HepG2 (cell line): Measurements from ENCODE around the gene CES3. TPM values are rescaled to one million over a fixed set of nuclear protein-coding genes. Genes with fewer than 3 reads are reported as not detected.

ENCODE experiments used
- NFYB ChIP-seq: sonication (generic); formaldehyde crosslinking; IDR thresholded peaks from 2 replicates; pipeline ENCODE4 v1.4.0; 2020; ENCODE audit warnings: missing genetic modification reagents
- POLR2G ChIP-seq: fragments of 200-400 bp; formaldehyde crosslinking; IDR thresholded peaks from 2 replicates; pipeline ENCODE4 v1.6.1; 2018; ENCODE audit warnings: mild to moderate bottlenecking, low read depth, low read length, moderate library complexity
- RARG ChIP-seq: sonication (generic); formaldehyde crosslinking; IDR thresholded peaks from 2 replicates; pipeline ENCODE4 v1.4.0; 2020; ENCODE audit warnings: low read depth, mild to moderate bottlenecking, missing genetic modification reagents
- RFX3 ChIP-seq: IDR thresholded peaks from 2 replicates; pipeline ENCODE4 v1.6.1; 2016; ENCODE audit warnings: missing biosample characterization, missing genetic modification reagents
- SMAD1 ChIP-seq: sonication (generic); formaldehyde crosslinking; IDR thresholded peaks from 2 replicates; pipeline ENCODE4 v1.4.0; 2020; ENCODE audit warnings: missing genetic modification reagents, low read depth, mild to moderate bottlenecking, borderline replicate concordance
- SP4 ChIP-seq: sonication (generic); formaldehyde crosslinking; IDR thresholded peaks from 2 replicates; pipeline ENCODE4 v1.8.1; 2023; ENCODE audit warnings: mild to moderate bottlenecking, missing genetic modification reagents
- STAT5B ChIP-seq: sonication (generic); formaldehyde crosslinking; IDR thresholded peaks from 2 replicates; pipeline ENCODE4 v1.4.0; 2020; ENCODE audit warnings: missing genetic modification reagents
- YEATS4 ChIP-seq: sonication (generic); formaldehyde crosslinking; IDR thresholded peaks from 2 replicates; pipeline ENCODE4 v1.4.0; 2020; ENCODE audit warnings: missing genetic modification reagents, borderline replicate concordance
- ZNF3 ChIP-seq: IDR thresholded peaks from 2 replicates; pipeline ENCODE4 v1.7.0; 2017; ENCODE audit warnings: inconsistent platforms
- ZNF567 ChIP-seq: sonication (generic); formaldehyde crosslinking; IDR thresholded peaks from 2 replicates; pipeline ENCODE4 v1.8.1; 2023; ENCODE audit warnings: mild to moderate bottlenecking, missing genetic modification reagents, borderline replicate concordance
- ZNF674 ChIP-seq: sonication (generic); formaldehyde crosslinking; IDR thresholded peaks from 2 replicates; pipeline ENCODE4 v1.5.0; 2020; ENCODE audit warnings: low read depth, mild to moderate bottlenecking, missing genetic modification reagents
- ZNF75D ChIP-seq: sonication (generic); formaldehyde crosslinking; IDR thresholded peaks from 2 replicates; pipeline ENCODE4 v1.8.1; 2023; ENCODE audit warnings: missing genetic modification reagents, mild to moderate bottlenecking, borderline replicate concordance
- ZNF766 ChIP-seq: sonication (generic); formaldehyde crosslinking; IDR thresholded peaks from 2 replicates; pipeline ENCODE4 v1.5.0; 2020; ENCODE audit warnings: missing genetic modification reagents, borderline replicate concordance
- ZNF841 ChIP-seq: sonication (generic); formaldehyde crosslinking; IDR thresholded peaks from 2 replicates; pipeline ENCODE4 v1.8.1; 2023; ENCODE audit warnings: missing genetic modification reagents, borderline replicate concordance
- polyA plus RNA-seq, 8 experiments: library from polyadenylated mRNA; depleted of rRNA in 3 of 8; stranded (reverse) in 7 of 8; unstranded in 1 of 8; fragments of >200 nt; fragmentation: Illumina TruSeq in 4 of 8; extraction: Trizol in 4 of 8; gene quantifications; 2 replicates each; pipeline versions ENCODE4 v1.2.1 to v1.2.3, GENCODE V29; 2011 to 2016; ENCODE audit warnings: low read depth in 4 of 8, missing spikeins in 1 of 8, mixed read lengths in 1 of 8; ENCODE audit not compliant: insufficient read depth in 1 of 8
- total RNA-seq, 5 experiments: library from RNA; depleted of rRNA; stranded (reverse); fragments of >200 nt; fragmentation: Illumina TruSeq; extraction: Trizol; gene quantifications; 2 replicates each; pipeline ENCODE4 v1.2.3, GENCODE V29; 2016; ENCODE audit warnings: low read depth in 1 of 5
- TF ChIP-seq, protein P1 (sequence below), 2 experiments: sonication (generic) in 1 of 2; formaldehyde crosslinking in 1 of 2; IDR thresholded peaks; 2 replicates each; pipeline versions ENCODE4 v1.4.0 to v1.6.1; 2018 to 2020; ENCODE audit warnings: missing genetic modification reagents in 2 of 2, borderline replicate concordance in 1 of 2, low read depth in 1 of 2, mild to moderate bottlenecking in 1 of 2, missing biosample characterization in 1 of 2
- TF ChIP-seq, protein P2 (sequence below): sonication (generic); formaldehyde crosslinking; IDR thresholded peaks from 2 replicates; pipeline ENCODE4 v1.8.1; 2023; ENCODE audit warnings: mild to moderate bottlenecking, moderate library complexity, missing genetic modification reagents
- TF ChIP-seq, protein P3 (sequence below): sonication (generic); formaldehyde crosslinking; IDR thresholded peaks from 2 replicates; pipeline ENCODE4 v1.4.0; 2020; ENCODE audit warnings: missing genetic modification reagents
- TF ChIP-seq, protein P4 (sequence below): IDR thresholded peaks from 2 replicates; pipeline ENCODE4 v1.4.0; 2020; ENCODE audit warnings: mild to moderate bottlenecking, missing genetic modification reagents

The CES3 gene
- total and polyA plus RNA-seq, 2 of the 13 experiments (the other 11 are each of a cell fraction or from before 2014, with no cell fraction given): 6.6 to 17.4 TPM

DNA sequence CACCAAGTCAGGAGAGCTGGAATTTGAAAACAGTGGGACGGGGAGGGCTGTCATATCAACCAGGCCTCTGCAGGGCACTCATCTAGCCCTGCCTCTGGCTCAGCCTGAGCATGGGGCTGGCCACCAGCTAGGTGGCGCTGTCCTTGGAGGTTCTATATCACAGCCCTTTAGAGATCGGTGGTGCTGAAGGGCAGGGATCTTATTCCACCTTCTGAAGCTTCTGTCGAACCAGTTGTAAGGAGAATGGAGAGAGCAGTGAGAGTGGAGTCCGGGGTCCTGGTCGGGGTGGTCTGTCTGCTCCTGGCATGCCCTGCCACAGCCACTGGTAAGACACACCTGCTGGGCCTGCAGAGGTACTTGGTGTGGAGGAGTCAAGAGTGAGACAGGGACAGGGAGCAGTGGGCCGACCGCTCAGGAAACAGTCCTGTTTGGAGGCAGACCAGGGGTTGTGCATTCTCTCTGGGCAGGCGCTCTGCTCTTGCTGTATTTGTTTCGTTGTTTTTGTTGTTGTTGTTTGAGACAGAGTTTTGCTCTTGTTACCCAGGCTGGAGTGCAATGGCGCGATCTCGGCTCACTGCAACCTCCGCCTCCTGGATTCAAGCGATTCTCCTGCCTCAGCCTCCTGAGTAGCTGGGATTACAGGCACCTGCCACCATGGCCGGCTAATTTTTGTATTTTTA, at the start of gene CES3 (continued):
- TF ChIP-seq POLR2G (peak; percentile 67), ZNF674 (CRISPR knock-in tag) (no peak), SMAD1 (0 out of 2 replicates have a peak, but pooled peaks have one; percentile 63), ZNF75D (CRISPR knock-in tag) (no peak), RFX3 (CRISPR knock-in tag) (no peak), ZNF3 (CRISPR knock-in tag) (no peak), NFYB (CRISPR knock-in tag) (peak; percentile 40; the same call in 1 of the 2 replicates), RARG (CRISPR knock-in tag) (0 out of 2 replicates have a peak, but pooled peaks have one; percentile 75), STAT5B (CRISPR knock-in tag) (no peak), ZNF841 (CRISPR knock-in tag) (no peak), ZNF766 (no peak), SP4 (peak; percentile 74; the same call in 1 of the 2 replicates), YEATS4 (CRISPR knock-in tag) (peak; percentile 71; the same call in 1 of the 2 replicates), ZNF567 (CRISPR knock-in tag) (peak; percentile 72; the same call in 1 of the 2 replicates)
- TF ChIP-seq, protein P1, sequence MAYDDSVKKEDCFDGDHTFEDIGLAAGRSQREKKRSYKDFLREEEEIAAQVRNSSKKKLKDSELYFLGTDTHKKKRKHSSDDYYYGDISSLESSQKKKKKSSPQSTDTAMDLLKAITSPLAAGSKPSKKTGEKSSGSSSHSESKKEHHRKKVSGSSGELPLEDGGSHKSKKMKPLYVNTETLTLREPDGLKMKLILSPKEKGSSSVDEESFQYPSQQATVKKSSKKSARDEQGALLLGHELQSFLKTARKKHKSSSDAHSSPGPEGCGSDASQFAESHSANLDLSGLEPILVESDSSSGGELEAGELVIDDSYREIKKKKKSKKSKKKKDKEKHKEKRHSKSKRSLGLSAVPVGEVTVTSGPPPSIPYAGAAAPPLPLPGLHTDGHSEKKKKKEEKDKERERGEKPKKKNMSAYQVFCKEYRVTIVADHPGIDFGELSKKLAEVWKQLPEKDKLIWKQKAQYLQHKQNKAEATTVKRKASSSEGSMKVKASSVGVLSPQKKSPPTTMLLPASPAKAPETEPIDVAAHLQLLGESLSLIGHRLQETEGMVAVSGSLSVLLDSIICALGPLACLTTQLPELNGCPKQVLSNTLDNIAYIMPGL (CRISPR knock-in tag; IDR thresholded peaks at IDR 0.05; ENCODE audit: borderline replicate concordance in 1 of 2, low read depth in 1 of 2): peak; percentile 99
- TF ChIP-seq, protein P2, sequence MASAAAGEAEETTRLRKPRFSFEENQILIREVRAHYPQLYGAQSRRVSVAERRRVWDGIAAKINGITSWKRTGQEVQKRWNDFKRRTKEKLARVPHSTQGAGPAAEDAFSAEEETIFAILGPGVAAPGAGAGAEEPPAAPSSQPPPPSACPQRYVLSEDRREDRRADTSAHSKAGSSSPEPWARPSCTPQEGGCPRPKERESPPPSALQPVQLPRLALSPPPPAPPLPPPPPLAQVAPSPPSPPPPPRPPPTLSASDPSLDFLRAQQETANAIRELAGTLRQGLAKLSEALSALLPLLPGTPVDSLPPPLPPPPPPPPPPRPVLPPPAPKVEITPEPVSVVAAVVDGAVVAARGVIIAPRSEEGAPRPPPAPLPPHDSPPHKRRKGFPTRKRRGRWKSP: 0 out of 2 replicates have a peak, but pooled peaks have one; percentile 40
- TF ChIP-seq, protein P3, sequence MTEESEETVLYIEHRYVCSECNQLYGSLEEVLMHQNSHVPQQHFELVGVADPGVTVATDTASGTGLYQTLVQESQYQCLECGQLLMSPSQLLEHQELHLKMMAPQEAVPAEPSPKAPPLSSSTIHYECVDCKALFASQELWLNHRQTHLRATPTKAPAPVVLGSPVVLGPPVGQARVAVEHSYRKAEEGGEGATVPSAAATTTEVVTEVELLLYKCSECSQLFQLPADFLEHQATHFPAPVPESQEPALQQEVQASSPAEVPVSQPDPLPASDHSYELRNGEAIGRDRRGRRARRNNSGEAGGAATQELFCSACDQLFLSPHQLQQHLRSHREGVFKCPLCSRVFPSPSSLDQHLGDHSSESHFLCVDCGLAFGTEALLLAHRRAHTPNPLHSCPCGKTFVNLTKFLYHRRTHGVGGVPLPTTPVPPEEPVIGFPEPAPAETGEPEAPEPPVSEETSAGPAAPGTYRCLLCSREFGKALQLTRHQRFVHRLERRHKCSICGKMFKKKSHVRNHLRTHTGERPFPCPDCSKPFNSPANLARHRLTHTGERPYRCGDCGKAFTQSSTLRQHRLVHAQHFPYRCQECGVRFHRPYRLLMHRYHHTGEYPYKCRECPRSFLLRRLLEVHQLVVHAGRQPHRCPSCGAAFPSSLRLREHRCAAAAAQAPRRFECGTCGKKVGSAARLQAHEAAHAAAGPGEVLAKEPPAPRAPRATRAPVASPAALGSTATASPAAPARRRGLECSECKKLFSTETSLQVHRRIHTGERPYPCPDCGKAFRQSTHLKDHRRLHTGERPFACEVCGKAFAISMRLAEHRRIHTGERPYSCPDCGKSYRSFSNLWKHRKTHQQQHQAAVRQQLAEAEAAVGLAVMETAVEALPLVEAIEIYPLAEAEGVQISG: peak; percentile 98
- TF ChIP-seq, protein P4, sequence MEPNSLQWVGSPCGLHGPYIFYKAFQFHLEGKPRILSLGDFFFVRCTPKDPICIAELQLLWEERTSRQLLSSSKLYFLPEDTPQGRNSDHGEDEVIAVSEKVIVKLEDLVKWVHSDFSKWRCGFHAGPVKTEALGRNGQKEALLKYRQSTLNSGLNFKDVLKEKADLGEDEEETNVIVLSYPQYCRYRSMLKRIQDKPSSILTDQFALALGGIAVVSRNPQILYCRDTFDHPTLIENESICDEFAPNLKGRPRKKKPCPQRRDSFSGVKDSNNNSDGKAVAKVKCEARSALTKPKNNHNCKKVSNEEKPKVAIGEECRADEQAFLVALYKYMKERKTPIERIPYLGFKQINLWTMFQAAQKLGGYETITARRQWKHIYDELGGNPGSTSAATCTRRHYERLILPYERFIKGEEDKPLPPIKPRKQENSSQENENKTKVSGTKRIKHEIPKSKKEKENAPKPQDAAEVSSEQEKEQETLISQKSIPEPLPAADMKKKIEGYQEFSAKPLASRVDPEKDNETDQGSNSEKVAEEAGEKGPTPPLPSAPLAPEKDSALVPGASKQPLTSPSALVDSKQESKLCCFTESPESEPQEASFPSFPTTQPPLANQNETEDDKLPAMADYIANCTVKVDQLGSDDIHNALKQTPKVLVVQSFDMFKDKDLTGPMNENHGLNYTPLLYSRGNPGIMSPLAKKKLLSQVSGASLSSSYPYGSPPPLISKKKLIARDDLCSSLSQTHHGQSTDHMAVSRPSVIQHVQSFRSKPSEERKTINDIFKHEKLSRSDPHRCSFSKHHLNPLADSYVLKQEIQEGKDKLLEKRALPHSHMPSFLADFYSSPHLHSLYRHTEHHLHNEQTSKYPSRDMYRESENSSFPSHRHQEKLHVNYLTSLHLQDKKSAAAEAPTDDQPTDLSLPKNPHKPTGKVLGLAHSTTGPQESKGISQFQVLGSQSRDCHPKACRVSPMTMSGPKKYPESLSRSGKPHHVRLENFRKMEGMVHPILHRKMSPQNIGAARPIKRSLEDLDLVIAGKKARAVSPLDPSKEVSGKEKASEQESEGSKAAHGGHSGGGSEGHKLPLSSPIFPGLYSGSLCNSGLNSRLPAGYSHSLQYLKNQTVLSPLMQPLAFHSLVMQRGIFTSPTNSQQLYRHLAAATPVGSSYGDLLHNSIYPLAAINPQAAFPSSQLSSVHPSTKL: peak; percentile 42
